Skin of body (tissue), 2 donors: ENCODE measurements around the gene PCBP3. TPM values are rescaled to one million over a fixed set of nuclear protein-coding genes. Genes with fewer than 3 reads are reported as not detected.

Source experiments
- DNase-seq: peaks from one replicate; lab custom pipeline; 2025; lab: John Stamatoyannopoulos, UW
- total RNA-seq: library from RNA; depleted of rRNA; stranded (reverse); fragments of >200 nt; gene quantifications from one replicate; pipeline ENCODE4 v1.2.3, GENCODE V29; 2014

Gene PCBP3
- total RNA-seq, 1 donor from 2014 or later: 3.4 TPM

DNA sequence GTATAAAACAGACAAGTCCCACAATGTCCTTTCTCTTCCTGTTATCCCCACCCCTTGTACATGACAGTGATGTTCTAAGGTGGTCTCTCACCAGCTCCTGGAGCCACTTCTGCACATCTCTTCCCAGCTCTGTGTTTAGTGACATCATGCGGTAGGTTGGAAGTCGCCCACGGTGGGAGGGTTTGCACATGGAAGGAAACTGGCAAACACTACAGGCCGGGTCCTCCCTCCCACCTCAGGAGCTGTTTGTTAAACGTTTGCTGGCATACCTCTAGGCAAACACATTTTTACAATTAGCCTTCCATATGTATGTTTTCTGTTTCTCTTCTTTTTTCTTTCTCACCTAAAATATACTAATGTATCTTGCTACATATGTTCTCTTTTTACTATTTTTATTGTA is 107.4 kb downstream of the PCBP3 start:
- DNase-seq: no peak

DNA sequence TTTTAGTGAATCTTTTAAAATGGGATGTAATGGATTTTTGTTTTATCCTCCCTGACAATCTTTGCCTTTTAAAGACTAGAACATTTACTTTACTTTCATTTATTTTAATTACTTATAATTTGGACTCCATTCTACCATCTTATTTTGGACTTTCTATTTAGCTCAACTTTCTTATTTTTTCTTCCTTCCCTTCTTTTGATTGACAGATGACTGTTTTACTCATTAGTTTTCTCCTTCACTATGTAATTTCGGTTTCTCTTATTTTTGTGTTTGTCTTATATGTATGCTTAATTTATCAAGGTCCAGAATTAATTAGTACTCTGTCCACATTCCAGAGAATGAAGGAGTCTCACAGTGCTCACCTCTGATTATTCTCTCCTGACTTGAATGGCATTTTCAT is 109.9 kb downstream of the PCBP3 start:
- no peak for DNase-seq

DNA sequence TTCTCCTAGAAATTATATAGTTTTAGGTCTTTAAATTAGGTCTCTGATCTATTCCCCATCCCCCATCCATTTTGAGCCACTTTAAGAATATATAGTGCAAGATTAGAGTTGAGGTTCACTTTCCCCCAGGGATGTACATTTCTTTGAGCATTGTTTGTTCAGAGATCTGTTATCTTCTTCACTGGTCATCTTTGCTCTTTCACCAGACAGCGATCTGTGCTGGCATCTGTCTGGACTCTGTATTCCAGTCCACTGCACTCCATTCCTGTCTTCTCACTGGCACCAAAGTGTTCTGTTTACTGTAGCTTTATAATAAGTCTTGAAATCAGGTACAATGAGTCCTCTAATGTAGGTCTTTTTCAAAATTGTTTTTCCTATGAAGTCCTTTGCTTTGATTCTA is 112.5 kb downstream of the PCBP3 start:
- DNase-seq: no peak

DNA sequence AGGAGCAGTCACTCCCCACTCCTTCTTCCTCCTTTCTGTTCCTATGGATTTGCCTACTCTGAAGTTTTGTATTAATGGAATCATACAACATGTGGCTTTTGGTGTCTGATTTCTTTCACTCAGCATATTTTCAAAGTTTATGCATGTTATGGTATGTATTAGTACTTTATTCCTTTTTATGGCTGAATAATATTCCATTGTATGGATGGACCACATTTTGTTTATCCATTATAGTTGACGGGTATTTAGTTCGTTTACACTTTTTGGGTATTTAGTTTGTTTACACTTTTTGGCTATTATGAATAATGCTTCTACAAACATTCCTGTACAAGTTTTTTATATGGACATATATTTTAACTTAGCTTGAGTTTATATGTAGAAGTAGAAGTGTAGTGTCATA is 113.1 kb downstream of the PCBP3 start:
- no peak for DNase-seq

DNA sequence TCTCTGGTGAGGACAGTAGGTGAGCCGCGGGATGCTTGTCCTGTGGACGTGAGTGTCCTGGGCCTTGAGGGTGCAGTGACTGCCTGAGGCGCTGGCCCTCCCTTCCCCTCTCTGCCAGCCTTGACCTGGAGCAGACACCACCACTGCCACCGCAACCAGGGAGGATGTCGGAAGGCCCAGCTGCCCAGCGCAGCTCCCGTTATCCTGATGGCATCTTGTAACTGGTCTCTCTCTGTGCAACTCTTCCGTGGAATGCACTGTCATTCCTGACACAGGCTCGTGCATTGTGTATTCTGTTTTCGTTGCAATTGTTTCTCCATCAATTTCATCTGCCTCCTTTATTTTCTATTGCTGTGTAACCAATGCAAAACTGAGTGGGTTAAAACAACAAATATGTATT is 118.2 kb downstream of the PCBP3 start:
- no peak for DNase-seq

DNA sequence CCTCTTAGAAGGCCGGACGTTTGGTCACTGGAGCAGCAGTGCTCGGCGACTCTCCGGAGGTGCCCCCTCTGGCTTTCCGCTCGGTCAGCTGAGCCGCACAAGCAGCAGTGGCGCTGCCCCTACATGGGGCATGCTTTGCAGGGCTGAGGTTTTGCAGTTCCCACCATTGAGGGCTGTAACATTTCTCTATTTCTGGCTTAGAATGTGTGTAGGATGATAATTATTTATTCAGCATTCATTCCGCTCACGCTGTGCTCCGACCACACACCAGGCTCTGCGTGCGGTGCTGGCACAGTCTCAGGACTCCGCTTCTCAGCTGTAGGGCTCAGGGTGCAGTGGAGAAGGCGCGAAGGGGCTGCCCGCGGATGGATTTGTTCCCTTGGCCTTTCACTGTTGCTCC is 119.5 kb downstream of the PCBP3 start:
- DNase-seq: no peak

DNA sequence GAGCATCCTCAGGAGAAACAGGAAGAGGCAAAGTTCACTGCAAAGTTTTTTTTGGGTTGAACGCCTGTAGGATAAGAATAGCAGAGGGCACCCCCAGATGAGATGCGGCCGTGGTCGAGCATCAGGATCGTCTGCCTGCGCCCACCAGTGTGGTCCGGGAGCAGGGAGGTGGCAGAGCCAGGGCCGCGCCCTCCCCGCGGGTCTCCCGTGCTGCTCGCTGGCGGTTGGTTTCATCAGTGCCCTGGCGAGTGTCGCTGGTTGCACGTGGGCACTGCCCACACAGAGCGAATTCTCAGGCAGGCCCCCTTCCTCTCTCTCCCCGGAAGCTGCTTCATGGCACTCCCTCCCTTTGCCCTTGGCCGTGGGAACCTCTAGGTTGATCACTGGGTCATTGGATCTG is 120.0 kb downstream of the PCBP3 start:
- DNase-seq: no peak

DNA sequence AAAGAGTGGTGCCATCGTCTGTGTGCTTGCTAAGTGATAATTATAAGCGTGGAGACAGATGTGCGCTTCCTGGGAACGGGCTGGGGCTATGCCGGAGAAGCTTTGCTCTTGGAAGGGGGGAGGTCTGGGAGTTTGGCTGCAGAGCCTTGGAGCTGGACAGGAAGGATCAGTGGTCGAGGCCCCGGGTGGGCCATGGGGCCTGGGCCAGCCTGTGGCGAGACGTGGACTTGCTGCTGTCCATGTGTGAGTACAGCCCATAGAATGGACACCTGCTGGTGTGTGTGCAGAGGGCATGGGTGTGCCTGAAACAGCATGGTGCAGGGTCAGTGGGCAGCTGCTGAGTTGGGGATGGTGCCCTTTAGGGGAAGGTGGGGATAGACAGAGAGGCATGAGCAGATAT is 121.3 kb downstream of the PCBP3 start:
- no peak for DNase-seq

DNA sequence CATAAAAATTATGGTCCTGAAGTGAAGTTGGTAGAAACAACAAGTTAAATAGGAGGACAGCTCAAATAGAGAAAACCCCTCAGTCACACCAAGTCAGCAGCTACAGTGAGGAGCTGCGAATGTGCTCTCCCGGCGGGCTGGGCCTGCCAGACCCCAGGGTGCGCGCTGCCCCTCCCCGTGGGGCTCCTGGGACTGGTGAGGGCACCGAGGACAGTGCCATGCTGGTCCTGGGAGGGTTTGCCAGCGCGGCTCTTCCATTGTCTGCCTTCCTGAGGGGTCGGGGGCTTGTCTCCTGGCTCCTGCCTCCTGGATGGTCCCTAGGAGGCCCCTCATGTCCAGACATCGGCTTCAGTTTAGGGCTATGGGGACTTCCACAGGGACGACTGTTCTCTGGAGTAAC is 121.8 kb downstream of the PCBP3 start:
- DNase-seq: no peak

DNA sequence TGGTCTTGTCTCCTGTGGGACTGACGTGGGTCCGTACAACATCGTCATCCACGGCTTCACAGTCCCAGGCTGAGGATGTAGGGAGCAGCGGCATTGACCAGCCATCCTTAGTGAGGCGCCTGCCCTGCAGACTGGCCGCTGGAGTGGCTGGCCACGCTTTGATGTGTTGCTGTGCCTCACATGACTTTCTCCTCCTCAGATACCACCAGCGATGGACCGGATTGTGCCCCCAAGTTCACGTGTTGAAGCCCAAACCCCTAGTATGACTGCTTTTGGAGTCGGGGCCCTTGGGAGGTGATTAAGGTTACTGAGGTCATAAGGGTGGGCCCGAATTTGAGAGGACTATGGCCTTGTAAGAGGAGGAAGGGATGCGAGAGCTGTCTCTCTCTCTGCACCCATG is 122.5 kb downstream of the PCBP3 start:
- DNase-seq: no peak

DNA sequence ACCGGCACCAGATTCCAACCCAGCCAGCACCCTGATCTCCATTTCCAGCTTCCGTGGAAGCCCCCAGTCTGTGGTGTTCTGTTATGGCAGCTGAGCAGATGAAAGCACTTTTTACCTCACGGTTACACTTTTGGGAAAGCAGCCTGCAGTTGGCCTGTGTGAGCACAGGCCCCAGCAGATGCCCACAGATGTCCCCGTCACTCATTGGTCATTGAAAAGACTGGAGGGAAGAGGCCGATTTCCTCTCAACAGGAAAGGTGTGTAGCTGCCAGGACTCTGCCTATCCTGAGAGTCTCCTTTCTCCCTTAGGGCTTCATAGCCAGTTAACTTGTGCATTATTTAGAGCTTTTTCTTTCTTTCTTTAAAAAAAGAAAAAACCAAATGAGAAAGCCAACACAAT is 123.0 kb downstream of the PCBP3 start:
- DNase-seq: no peak

DNA sequence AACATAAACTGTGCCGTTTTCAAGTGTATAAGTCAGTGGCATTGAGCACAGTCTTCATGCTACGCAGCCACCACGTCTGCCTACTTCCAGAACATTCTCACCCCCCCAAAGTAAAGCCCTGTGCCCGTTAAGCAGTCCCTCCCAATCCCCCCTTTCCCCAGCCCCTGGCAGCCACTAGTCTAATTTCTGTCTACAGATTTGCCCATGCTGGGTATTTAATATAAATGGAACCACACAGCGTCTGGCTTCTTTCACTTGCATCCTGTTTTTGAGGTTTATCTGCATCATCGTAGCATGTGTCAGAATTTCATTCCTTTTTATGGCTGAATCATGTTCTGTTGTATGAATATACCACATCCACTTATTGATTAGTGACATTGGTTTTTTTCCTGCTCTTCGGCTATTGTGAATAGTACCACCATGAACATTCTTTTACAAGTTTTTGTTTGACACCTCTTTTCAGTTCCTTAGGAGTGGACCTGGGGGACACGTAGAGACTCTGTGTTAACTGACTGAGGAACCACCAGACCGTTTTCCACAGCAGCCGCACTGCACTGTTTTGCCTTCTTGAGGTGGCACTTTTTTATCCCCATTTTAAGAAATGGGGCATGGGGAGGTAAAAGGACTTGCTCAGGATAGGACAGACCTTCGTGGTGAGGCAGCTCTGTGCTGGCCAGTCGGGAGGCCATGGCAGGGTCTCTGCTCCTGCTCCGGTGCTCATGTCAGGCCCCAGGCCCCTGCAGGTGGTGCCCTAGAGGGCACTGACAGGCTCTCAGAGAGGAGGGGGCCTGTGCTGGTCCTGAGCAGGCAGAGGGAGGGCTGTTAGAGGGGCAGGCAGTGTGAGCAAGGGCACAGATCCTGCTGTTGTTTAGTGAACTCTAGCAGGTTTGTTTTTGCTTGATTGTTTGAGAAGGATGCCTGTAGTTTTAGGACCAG is 123.8 kb downstream of the PCBP3 start:
- DNase-seq: peak; percentile 7

DNA sequence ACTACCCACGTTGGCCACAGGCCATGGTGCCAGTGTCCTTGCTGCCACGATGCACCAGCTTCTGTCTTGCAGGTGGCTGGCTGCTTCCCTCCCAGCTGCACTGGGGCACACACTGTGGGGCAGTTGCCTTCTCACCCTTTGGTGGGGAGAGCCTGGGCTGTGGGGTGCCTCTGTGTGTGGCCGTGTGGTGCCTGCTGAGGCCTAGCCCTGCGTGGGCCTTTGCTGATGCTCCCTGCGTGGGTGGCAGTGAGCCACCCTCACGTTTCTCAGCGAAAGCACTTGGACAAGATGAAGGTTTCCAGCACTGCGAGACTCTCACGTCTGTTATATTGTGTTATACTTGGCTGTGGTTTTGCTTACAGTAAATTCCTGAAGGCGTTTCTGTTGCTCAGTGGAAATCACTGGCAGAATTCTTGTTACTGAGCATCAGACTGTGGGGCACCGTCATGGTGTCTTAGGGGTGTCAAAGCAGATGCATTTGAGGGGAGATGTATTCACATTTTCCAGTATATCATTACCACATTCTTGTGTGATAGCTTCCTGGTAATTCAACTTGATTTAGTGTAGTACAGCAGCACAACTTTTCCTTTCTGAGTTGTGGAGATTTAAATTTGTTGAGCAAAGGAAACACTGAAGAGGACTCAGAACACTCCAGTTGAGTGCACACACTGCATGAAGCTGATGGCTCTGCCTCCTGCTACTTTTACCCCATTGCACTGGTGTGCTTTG is 124.7 kb downstream of the PCBP3 start:
- DNase-seq: peak; percentile 29

DNA sequence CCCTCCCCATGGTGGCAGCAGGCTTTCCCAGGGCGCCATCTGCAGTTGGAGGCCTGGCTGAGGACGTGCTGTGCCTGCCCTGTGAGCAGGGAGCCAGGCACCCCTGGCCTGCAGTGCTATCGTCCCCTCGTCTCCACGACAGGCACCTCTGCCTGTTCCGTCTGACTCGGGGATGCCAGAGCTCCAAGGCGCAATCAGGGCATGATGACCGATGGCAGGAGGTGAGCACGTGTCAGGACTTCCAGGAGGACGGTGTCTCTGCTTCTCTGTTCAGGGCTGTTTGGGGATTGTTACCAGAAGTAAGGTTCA is 125.2 kb downstream of the PCBP3 start:
- no peak for DNase-seq

DNA sequence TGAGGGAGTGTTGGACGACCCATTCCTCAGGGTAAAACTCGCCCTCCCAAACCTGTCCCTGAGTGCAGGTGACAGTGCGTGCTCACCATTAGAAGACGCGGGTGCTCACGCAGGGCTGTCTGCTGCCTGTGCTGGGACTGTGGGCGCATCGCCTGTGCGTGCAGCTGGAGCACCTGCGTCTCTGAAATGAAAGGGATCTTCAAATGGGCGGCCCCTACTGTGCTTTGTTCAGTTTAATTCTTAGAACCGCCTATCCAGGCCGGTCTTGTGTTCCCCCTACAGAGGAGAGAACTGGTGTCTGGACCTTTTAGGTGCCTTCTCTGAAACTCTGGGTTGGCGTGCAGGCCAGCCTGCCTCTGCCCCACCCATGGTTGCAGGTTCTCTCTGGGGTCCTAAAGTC is 125.8 kb downstream of the PCBP3 start:
- no peak for DNase-seq

DNA sequence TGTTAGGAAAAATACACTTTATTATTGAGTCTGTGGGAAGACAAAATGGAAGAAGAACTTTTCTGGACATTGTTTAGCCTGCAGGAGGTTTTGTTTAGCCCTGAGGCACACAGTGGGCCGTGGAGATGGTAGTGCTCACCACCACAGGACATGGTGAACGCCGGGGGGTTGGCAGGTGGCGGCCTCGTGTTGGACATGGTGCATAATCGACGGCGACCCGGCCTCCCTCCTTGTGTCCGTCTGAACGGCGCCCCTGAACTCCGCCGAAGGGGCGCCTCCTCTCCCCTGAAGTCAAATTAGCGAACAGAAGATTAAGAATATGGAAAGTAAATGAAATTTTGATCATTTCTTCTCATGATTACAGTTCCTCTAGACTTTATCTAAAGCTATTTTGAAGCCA is 126.4 kb downstream of the PCBP3 start:
- DNase-seq: no peak

DNA sequence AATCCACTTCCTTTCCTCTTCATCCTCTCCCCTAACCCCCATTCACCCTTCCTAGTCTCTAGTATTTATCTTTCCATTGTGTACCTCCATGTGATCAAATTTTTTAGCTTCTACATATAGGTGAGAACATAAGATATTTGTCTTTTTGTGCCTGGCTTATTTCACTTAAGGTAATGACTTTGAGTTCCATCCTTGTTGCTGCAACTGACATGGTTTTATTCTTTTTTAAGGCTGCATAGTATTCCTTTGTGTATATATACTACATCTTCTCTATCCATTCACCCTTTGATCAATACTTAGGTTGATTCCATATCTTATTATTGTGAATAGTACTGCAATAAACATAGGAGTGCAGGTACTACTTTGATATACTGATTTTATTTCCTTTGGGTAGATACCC is 128.7 kb downstream of the PCBP3 start:
- DNase-seq: no peak

DNA sequence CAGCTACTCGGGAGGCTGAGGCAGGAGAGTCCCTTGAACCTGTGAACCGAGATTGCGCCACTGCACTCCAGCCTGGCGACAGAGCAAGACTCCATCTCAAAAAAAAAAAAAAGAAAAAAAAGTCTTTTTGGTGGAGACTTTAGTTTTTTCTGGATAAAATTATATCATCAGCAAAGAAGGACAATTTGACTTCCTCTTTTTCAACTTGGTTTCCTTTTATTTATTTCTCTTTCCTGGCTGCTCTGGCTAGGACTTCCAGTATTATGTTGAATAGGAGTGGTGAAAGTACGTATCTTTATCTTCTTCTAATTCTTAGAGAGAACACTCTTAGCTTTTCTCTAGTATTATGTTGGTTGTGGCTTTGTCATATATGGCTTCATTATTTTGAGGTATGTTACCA is 130.8 kb downstream of the PCBP3 start:
- no peak for DNase-seq

DNA sequence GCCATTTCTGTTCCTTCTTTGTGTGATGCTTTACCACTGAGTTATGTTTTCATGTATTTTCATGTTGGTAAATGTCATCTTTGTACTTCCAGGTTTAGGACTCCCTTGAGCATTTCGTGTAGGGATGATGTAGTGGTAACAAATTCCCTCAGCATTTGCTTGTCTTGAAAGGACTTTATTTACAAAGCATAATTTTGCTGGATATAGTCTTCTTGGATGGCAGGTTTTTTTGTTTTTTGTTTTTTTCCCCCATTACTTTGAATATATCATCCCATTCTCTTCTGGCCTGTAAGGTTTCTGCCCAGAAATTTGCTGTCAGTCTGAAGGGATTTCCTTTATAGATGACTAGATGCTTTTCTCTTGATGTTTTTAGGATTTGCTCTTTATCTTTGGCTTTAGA is 133.4 kb downstream of the PCBP3 start:
- no peak for DNase-seq

DNA sequence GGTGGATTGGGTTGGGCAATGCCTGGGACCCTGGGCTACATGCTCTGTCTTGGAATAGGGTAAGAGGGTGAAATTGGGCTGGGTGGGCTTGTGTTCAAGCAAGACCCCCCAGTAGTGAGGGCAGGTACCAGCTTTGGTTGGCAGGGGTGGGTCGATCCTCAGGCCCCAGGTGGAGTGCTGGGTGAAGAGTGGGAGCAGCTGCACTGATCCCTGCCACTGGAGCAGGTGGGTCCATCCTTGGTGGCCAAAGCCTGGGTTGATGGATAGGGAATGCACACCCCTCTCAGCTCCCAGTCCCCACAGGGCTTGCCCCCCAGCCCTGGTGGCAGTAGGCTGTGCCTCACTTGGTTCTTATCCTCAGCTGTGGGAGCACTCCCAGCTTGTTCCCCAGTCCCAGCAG is 135.2 kb downstream of the PCBP3 start:
- DNase-seq: no peak

DNA sequence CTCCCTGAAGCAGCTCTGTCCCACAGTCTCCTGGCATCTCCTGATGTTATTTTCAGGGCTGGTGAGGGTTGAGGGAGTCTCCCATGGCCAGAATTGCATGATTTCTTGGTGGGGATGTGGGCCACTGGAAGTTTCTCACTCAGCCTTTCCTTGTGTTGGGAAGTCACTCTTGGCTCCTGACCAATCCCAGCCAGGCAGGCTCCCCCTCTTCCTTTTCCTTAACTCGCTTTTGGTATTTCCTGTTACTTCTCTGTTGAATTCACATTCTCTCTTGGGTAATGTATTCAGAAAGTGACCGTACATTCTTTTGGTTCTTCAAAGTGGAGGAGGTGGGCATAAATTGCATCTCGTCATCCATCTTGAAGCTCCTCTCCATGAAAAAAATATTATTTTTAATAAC is 135.7 kb downstream of the PCBP3 start:
- DNase-seq: no peak

DNA sequence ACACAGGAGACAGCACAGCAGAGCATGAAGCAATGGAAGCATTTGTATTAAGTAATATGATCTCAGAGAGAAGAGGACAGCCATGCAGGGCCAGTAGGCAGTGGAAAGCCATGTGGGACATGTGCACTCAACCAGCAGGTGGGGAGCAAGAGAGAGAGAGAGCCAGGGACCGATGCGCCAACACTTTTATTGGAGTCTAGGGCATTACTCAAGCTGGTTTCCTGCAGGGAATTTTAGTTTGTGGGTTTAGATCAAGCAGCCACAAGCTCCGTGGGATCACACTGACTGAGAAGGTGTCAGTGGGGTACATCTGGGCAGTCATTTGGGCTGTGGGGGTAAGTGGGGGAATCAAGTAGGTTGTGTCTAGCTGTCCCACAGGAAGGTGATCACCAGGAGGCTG is 137.1 kb downstream of the PCBP3 start:
- no peak for DNase-seq

DNA sequence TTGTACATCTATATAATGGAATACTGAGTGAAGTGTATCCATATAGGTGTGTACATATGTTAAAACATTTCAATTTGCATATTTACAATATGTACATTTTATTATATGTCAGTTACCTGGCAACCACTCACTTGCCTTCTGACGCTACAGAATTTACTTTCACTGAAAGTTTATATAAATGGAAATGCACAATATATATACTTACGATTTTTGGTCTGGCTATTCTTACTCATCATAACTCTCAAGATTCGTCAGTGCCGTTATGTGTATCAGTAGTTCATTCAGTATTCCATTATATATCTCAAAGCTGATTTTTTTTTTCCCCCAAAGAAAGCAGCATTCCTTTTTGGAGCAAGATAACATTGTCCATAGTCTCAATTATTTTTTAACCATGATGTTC is 138.2 kb downstream of the PCBP3 start:
- no peak for DNase-seq
